Parathyroid adenoma (tissue), 2 donors: ENCODE results near the gene YEATS4.

Source experiments
- H2AFZ ChIP-seq: fragments of 300-600 bp; sonication (generic); one replicate; pipeline ENCODE4 v1.7.0; 2017; ENCODE audit warnings: antibody characterized with exemption, mild to moderate bottlenecking
- H3K27ac ChIP-seq: fragments of 300-600 bp; sonication (generic); one replicate; pipeline ENCODE4 v1.7.0; 2017
- H3K27me3 ChIP-seq: fragments of 300-600 bp; sonication (generic); one replicate; pipeline ENCODE4 v1.7.0; 2017; ENCODE audit warnings: low read length; ENCODE audit not compliant: control insufficient read depth, insufficient read depth
- H3K36me3 ChIP-seq: fragments of 300-600 bp; sonication (generic); one replicate; pipeline ENCODE4 v1.7.0; 2017; ENCODE audit warnings: low read length; ENCODE audit not compliant: control insufficient read depth, insufficient read depth
- H3K4me1 ChIP-seq: fragments of 300-600 bp; sonication (generic); one replicate; pipeline ENCODE4 v1.7.0; 2017; ENCODE audit warnings: control low read depth
- H3K4me2 ChIP-seq: fragments of 300-600 bp; sonication (generic); one replicate; pipeline ENCODE4 v1.7.0; 2017; ENCODE audit warnings: low read length
- H3K4me3 ChIP-seq: fragments of 300-600 bp; sonication (generic); one replicate; pipeline ENCODE4 v1.7.0; 2017; ENCODE audit warnings: low read depth, low read length
- H3K79me2 ChIP-seq: fragments of 300-600 bp; sonication (generic); one replicate; pipeline ENCODE4 v1.7.0; 2017; ENCODE audit warnings: control low read depth
- H3K9ac ChIP-seq: fragments of 300-600 bp; sonication (generic); one replicate; pipeline ENCODE4 v1.7.0; 2017; ENCODE audit warnings: mild to moderate bottlenecking
- H3K9me3 ChIP-seq: fragments of 300-600 bp; sonication (generic); one replicate; pipeline ENCODE4 v1.7.0; 2017; ENCODE audit warnings: low read length; ENCODE audit not compliant: control insufficient read depth
- TF ChIP-seq, protein P1 (sequence below): fragments of 300-600 bp; sonication (generic); IDR thresholded peaks from one replicate; pipeline ENCODE4 v1.7.0; 2017; ENCODE audit warnings: antibody characterized with exemption, mild to moderate bottlenecking
- donor health status: primary hyperparathyroidism.

The YEATS4 gene

DNA sequence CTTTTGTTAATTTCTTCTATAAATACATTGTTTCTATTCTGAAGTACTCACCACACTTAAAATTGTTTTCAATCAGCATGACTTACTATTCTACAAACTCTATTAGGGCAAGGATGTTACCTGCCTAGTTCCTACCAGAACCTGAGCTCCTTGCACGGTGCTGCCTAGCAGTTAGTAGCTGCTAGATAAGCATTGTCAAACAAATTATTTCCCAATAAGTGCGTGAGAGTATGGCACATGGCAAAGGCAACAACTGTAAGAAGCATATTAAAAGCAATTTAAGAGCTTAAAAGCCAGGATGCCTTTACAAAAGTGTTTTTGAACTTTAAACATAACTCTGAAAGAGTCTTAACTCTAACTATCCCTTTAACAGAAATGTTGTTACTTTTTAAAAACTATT lies 19.5 kb upstream of the YEATS4 start:
- no peak overlapping the region for H2AFZ ChIP-seq
- H3K4me1 ChIP-seq: no peaks in the 10 kb centered on the region
- no peak overlapping the region for H3K9ac ChIP-seq
- H3K4me2 ChIP-seq: no peak overlapping the region
- H3K79me2 ChIP-seq: no peaks in the 10 kb centered on the region
- TF ChIP-seq, protein P1, sequence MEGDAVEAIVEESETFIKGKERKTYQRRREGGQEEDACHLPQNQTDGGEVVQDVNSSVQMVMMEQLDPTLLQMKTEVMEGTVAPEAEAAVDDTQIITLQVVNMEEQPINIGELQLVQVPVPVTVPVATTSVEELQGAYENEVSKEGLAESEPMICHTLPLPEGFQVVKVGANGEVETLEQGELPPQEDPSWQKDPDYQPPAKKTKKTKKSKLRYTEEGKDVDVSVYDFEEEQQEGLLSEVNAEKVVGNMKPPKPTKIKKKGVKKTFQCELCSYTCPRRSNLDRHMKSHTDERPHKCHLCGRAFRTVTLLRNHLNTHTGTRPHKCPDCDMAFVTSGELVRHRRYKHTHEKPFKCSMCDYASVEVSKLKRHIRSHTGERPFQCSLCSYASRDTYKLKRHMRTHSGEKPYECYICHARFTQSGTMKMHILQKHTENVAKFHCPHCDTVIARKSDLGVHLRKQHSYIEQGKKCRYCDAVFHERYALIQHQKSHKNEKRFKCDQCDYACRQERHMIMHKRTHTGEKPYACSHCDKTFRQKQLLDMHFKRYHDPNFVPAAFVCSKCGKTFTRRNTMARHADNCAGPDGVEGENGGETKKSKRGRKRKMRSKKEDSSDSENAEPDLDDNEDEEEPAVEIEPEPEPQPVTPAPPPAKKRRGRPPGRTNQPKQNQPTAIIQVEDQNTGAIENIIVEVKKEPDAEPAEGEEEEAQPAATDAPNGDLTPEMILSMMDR: no peak
- H3K9me3 ChIP-seq: no peaks in the 10 kb centered on the region
- H3K27ac ChIP-seq: no peak overlapping the region
- no peaks in the 10 kb centered on the region for H3K36me3 ChIP-seq
- H3K27me3 ChIP-seq: no peaks in the 10 kb centered on the region
- no peak overlapping the region for H3K4me3 ChIP-seq

DNA sequence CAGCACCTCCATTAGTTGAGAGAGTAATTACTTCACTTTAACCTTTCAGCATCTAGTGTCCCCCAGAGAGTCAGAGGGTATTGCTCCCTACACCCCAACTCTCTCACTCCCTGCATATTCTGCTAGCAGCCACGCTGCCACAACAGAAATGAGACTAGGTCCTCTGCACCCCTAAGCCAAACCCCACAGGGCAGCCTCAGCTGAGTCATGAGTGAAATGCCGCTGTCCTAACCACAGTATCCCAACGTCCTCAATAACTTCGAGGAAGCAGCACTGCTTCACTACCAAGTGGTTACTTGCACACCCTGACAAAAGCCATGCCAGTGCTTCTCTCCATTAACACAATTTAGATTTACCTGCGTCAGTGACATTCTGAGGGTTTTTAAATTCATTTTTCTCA lies 18.2 kb upstream of the YEATS4 start:
- Histone ChIP-seq H2AFZ (no peak overlapping the region), H3K4me1 (no peaks in the 10 kb centered on the region), H3K27me3 (no peaks in the 10 kb centered on the region), H3K9ac (no peak overlapping the region), H3K9me3 (no peaks in the 10 kb centered on the region), H3K36me3 (no peaks in the 10 kb centered on the region), H3K4me2 (no peak overlapping the region), H3K4me3 (no peak overlapping the region), H3K79me2 (no peaks in the 10 kb centered on the region), H3K27ac (no peak overlapping the region)
- TF ChIP-seq, protein P1: no peak

GRCh38 chr12:69342421-69342820 lies 17.1 kb upstream of the YEATS4 start:
- Histone ChIP-seq H3K27ac (no peak overlapping the region), H3K4me1 (no peaks in the 10 kb centered on the region), H3K9ac (no peak overlapping the region), H3K79me2 (no peaks in the 10 kb centered on the region), H3K4me3 (no peak overlapping the region), H3K9me3 (no peaks in the 10 kb centered on the region), H3K36me3 (no peaks in the 10 kb centered on the region), H3K4me2 (no peak overlapping the region), H2AFZ (no peak overlapping the region), H3K27me3 (no peaks in the 10 kb centered on the region)
- TF ChIP-seq, protein P1: no peak

DNA sequence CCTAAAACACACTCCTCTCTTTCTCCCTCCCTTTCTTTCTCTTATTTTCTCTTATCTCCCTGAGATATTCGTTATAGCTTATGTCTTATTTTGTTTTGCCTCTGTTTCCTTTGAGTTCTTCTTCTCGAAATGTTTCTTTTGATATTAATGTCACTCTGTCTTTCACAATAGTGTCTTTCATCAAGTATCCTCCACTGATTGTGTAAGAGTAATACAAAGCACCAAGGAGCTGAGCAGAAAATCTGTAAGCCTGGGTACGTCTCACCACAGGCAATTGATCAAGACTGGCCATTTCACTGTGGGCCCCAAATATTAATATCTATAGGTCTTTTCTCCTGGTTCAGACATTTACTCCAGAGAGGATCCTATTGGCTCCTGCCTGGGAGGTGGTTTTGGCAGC lies 16.2 kb upstream of the YEATS4 start:
- Histone ChIP-seq H3K9me3 (no peaks in the 10 kb centered on the region), H3K36me3 (no peaks in the 10 kb centered on the region), H3K4me1 (no peaks in the 10 kb centered on the region), H3K4me3 (no peak overlapping the region), H3K27ac (no peak overlapping the region), H3K79me2 (no peaks in the 10 kb centered on the region), H3K4me2 (no peak overlapping the region), H3K27me3 (no peaks in the 10 kb centered on the region), H3K9ac (no peak overlapping the region), H2AFZ (no peak overlapping the region)
- TF ChIP-seq, protein P1: no peak

DNA sequence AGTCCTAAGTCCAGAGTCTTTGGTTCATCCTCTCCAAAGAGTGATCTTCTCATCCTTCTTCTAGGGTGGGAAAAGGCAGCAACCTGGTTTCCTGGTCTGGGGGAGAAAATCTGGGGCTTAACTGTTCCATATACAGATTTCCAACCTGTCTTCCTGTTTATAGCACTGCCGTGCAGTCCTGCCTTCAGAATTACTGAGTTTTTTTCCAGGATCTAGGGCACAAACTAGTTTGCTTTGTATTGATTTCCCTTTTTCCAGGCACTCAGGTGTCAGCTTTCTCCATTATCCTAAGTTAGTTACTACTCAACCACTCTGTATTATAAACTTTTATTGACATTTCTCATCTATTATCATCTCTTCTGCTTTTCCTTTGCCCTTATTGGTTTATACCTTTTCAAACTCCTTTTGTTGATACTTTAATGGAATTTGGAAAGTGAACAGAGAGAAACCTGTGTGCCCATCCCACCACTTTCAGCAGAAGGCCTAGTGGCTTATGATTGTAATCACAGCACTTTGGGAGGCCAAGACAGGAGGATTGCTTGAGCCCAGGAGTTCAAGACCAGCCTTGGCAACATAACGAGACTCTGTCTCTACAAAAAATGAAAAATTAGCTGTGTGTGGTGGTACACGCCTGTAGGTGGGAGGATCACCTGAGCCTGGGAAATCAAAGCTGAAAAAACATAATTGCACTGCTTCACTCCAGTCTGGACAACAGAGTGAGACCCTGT lies 15.5 kb upstream of the YEATS4 start:
- H3K9ac ChIP-seq: no peak overlapping the region
- no peak overlapping the region for H3K4me2 ChIP-seq
- H3K27me3 ChIP-seq: no peaks in the 10 kb centered on the region
- no peaks in the 10 kb centered on the region for H3K9me3 ChIP-seq
- TF ChIP-seq, protein P1: no peak
- no peak overlapping the region for H3K27ac ChIP-seq
- no peak overlapping the region for H3K4me3 ChIP-seq
- no peak overlapping the region for H2AFZ ChIP-seq
- no peaks in the 10 kb centered on the region for H3K36me3 ChIP-seq
- no peaks in the 10 kb centered on the region for H3K79me2 ChIP-seq
- no peaks in the 10 kb centered on the region for H3K4me1 ChIP-seq
